ENCODE data around the gene ARHGAP22. TPM values are rescaled to one million over a fixed set of nuclear protein-coding genes. Genes with fewer than 3 reads are reported as not detected.

ARHGAP22 gene
- total RNA-seq, 1 donor from 2014 or later = 1.1 TPM

- DNase-seq = no peak
Measured at GRCh38 chr10:48587819-48588218, 17.1 kb downstream of the ARHGAP22 start.

DNA sequence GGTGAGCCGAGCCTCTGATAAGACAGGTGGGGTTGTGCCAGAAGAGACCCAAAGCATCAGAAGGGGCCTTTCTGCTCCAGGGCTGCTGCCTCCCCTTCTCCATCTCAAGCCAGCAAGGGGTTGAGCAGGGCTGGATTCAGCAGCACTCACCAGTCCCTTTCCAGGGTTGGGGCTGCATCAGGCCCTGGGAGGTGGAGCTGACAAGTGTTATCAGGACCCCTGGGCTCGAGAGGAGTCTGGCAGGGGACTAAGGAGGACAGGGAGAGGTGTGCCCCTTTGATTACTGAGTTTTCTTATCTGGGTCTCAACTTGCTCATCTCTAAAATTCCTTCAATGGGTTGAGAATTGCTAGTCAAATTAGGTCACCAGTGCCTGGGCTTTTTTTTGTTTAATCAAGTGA lies 17.8 kb downstream of the ARHGAP22 start:
- DNase-seq = no peak

DNA sequence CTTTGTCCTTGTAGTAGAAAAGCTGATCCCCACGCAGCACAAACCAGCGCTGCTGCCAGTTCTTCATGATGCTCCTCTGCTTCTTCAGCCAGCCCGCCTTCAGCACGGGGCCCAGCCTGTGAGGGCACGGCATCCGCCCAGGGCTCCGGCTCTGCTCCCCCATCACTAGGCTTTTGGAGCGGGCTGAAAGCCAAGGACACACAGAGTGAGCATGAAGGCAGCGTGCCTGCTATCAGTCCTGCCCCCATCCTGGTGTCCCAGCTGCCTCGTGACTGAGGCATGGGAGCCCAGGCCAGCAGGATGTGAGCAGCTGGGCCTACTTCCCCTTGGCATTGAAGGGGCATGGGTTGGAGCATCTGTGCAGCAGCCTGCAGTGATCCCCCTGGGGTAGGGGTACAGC lies 21.9 kb downstream of the ARHGAP22 start:
- no peak for DNase-seq

DNA sequence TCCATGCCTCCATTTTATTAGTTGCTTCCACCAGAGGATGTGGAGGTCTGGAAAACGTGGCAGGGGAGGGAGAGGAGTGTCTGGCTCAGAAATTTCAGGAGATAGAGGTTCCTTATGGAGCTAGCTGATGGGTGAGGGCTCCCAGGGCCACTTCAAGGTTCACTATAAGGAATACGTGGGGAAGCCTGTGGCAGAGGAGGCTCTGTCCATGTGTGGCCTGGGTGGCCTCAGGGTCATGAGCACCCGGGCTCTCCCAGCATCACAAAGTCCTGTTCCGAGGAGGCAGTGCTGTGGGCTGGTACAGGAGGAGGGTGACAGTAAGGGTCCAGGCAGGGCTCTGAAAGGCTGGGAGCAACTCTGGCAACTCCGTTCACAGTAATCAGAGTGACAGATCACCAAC lies 24.6 kb downstream of the ARHGAP22 start:
- DNase-seq = no peak

DNA sequence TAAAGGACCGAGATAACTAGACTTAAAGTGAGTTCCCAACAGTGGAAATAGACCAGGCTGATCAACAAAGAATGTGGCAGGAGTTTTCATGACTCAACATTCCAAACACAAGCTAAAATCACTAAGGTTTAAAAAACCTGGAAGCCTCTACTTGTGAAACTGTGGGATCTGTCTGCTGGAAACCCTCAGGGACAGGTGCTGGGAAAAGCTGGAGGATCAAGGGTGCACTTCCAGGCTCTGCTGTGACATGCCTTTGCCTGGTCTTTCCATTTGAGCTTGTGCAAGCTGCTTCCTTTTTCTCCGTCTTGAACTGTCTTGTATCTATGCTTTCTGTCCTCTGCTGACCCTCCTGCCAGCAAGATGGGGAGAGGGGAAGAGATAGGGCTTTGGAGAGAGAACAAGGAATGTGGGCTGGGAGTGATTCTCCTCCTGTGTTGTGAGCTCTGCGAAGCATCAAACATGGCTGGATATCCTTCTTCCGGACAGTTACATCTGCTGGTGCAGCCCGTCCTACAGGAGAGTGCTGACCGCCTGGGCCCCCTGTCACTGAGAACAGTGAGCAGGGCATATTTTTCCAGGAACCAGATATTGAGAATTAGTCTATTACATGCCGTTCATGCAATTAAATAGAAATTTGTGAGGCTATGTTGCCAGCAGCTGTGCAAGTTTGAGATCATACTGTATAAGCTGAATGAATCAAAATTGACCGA lies 25.5 kb downstream of the ARHGAP22 start:
- DNase-seq = no peak

DNA sequence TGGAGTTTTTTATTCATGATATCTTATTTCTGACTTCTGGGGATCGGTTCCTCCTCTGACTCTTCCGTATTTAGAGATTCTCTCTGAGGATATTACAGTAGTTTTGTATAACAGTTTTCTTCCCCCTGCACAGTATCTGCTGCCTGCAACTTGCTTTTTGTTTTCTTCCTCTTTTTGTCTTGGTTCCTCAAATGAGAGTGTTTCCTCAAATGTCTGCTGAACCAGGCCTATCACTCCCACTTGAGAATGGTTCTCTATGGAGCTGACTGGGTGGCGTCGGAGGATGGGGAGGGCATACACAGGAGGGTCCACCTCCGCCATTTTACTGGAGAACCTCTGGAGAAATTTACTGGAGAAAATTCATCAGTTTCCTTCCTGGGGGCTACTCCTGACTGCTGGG lies 27.7 kb downstream of the ARHGAP22 start:
- DNase-seq = no peak

DNA sequence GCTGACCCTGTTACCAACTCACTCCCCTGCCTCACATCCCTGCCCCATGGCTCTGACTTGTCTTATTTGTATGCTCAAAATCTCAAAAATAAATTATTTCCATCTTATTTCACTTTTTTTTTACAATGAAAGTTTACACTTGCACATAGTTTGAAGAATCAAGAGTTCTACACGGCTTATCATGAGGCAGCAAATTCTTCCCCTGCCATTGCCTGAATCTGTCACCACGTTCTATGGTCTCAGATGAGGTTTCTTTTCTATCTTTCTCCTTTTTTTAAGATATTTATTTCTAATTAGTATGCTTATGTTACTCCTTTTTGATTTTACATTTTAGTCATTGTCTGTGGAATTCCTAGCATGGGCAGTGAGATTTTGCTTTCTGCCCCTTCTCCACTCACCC lies 28.4 kb downstream of the ARHGAP22 start:
- DNase-seq = no peak

GRCh38 chr10:48575901-48576300 lies 29.0 kb downstream of the ARHGAP22 start:
- DNase-seq = no peak

DNA sequence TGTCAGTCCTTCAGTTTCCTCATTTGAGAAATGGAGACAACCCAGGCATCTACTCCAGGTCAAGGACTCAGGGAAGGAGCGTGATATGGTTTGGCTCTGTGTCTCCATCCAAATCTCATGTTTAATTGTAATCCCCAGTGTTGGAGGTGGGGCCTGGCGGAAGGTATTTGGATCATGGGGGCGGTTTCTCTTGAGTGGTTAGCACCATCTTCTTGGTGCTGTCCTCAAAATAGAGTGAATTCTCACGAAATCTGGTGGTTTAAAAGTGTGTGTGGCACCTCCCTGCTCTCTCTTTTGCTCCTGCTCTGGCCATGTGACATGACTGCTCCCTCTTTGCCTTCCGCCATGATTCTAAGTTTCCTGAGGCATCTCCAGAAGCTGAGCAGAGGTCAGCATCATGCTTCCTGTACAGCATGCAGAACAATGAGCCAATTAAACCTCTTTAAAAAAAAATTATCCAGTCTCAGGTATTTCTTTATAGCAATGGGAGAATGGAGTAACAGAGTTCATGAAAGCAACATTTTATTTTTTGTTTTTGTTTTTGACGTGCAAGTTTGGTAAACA lies 30.0 kb downstream of the ARHGAP22 start:
- no peak for DNase-seq

DNA sequence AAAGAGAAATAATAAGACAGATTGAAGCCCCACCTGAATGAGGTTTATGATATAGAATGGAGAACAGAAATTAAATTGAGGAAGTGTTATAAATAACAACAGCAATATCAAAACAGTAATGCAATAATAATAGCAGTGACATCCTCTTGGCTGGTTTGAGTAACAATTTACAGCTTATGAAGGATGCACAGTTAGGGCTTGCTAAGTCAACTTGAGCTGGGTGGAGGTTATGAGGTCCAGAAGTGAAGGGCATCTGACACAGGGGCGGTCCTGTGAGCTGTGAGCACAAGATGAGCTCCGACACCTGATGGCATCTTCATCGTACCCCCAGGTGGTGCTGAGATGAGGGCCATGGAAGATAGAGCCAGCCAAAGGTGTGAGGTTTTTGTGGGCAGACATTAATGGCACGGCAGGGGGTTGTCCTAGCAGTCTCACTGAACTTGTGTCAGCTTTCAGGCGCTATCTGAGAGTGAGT lies 30.5 kb downstream of the ARHGAP22 start:
- no peak for DNase-seq

DNA sequence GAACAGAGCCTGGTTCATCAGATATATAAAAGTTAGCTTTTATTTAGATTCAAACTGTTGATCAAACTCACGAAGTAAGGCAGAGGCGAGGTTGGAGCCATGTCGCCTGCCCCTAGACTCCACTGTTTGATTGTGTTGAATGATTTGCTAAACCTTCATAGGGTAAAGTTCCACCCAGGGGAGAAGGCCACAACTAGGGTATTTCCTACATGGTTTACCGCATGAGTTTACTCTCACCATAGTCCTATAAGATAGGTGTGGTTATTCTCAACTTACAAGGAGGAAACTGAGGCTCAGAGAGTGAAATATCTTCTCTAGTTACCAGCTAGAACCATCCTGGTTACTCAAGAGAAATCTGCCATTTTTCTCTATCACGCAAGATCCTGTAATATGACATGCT lies 31.8 kb downstream of the ARHGAP22 start:
- no peak for DNase-seq

DNA sequence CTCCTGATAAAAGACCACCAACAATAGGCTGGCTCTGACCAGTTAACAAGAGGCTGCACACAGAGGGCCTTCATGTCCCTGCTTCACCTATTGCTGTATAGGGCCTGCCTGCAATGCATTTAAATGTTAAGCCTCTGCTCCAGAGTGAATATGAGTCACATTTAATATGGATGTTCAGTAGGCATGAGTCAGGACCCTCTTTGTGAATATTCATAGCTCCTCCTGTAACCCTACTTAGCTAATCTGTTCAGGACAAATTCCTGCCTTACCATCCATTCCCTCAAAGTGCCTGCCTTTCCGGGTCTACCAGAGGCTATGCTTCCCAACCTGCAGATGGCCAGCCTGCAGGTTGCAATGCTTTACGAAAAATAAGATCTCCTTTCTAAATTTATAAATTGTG lies 32.5 kb downstream of the ARHGAP22 start:
- DNase-seq = no peak

- DNase-seq = no peak
Measured at GRCh38 chr10:48568546-48568945, 36.3 kb downstream of the ARHGAP22 start.

GRCh38 chr10:48568131-48568530 lies 36.7 kb downstream of the ARHGAP22 start:
- no peak for DNase-seq

- no peak for DNase-seq
Measured at GRCh38 chr10:48567346-48567745, 37.5 kb downstream of the ARHGAP22 start.

DNA sequence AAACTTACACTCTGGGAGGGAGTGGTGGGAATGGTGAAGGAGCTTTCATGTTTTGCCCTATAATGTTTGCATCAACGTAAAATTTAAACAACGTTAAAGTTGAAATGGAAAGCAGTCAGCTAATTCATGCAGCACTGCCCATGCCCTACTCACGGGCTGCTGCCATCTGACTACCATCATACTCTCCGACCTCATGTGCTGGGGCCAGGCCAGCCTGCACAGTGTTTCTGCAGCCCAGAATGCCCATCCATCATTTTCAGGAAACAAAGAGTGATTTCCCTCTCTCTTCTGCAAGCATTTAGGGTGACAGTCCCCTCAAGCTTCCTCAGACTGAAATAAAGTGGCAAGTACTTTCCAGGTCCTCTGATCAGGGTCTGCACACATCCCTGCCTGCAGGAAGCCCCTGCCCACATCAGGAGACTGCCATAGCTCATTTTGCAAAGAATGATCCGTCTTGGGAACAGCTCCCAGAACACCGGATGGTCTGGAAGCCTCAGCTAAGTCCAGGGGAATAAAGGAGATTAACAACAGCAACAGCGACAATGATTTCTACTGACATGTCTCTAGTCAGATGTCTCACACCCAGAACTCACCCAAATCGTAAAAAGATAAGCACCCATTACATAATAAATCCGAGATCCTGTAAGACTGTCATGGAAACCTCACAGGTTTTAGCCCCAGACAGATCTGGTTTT lies 40.3 kb downstream of the ARHGAP22 start:
- DNase-seq = no peak

GRCh38 chr10:48557511-48558123 lies 47.3 kb downstream of the ARHGAP22 start:
- DNase-seq = no peak

DNA sequence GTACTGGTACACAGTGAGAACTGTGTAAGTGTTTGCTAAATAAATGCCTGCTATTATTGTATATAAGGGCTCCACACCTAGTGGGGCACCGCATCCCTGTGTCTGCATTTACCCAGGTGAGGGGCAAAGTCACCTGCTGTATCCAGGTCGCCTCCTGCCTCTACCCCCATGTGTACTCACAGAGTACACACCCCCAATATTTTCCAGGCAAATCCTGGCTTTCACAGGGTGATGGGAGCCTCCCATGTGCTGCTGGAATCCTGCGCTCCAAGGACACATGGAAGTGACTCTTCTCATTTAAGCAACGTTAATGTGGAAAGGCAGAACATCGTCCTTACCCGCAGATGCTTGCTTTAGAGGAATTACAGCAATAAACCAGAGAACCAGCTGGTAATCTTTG lies 48.2 kb downstream of the ARHGAP22 start:
- DNase-seq = no peak

GRCh38 chr10:48556065-48556464 lies 48.8 kb downstream of the ARHGAP22 start:
- no peak for DNase-seq

DNA sequence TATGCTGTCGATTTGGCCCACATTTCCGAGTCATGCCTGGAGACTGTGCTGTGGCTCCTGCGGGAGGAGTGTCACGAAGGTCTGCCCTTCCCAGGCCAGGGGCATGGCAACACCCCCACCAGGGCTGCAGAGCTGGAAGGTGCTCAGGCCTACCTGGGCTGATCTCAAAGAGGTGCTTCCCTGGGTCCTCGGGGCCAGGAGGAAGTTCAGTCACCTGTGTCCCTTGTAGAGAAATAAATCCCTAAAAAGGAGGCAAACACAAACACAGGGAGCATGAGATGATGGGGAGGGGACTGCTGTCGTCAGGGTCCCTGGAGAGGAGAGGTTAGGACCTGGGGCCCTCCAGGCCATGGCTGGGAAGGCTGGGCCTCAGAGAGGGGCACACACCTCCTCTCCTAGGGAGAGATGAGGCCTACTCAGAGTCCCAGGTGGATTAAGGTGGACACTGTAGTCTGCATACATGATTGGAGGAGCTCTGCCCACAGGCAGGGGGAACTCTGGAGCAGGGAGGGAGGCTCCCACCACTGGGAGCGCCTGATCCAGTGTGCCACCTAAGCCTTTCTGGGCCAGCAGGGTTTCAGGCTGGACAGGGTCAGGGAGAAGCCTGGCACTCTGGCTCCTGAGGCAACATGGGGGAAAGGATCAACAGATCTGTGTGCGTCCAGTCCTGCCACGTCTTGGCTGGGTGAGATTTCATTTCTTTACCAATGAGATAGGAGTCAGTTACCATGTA lies 49.4 kb downstream of the ARHGAP22 start:
- no peak for DNase-seq

DNA sequence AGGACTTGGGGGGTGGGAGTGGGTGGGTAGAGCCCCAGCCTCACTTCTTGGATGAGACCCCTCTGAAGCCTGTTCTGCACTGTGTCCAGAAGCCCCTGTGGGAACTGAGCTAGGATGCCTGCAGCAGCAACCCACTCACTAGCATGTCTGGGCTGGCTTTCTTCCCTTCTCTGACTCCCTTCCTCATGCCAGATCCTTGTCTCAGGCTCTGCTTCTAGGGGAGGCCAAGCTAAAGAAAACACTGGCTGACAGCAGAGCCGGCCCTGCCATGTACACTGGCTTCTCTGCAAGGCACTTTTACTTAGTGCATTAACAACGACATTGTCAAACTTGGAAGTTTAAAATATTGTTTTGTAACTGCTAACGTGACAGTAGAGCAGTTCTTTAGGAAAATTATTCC lies 50.2 kb downstream of the ARHGAP22 start:
- DNase-seq = no peak

DNA sequence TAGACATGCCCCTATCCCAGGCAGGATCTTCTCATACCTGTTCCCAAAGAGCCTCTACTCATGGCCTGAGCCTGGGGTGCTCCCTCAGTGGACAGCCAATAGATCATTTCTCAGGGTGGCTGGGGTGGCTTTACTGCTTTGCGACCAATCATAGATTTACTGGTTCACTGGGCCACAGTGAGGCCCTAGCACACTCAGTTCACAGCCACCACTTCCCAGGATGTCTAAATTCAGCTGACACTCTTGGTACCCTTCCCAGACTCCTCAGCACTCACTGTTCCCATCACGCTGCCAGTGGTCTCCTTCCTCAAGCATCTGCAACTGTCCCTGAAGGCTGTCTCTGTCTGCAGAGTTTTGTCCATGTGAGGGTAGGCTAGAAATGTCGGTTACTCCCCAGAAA lies 50.6 kb downstream of the ARHGAP22 start:
- no peak for DNase-seq

Measured in skin of body (tissue), 2 donors.